HCT116 (cell line): ENCODE measurements around the gene SDK1. TPM values are rescaled to one million over a fixed set of nuclear protein-coding genes. Genes with fewer than 3 reads are reported as not detected.

ENCODE experiments used
- ATAC-seq: fragments of 200-7000 bp; cut with Tn5 transposase; 2 replicates; pipeline ENCODE4 v1.9.1; 2020; ENCODE audit warnings: mild to moderate bottlenecking, moderate library complexity
- BruUV-seq: library from RNA; stranded (reverse); fragments of 400-500 nt; replicated peaks from 2 replicates; lab custom pipeline; 2021; lab: Mats Ljungman, UMichigan
- CTCF ChIA-PET: fragments of 300-600 bp; sonication (Branson Sonifier 250); formaldehyde crosslinking; loops from one replicate; lab custom pipeline; 2021; ENCODE audit warnings: antibody characterized with exemption; lab: Charles Lee
- POLR2A ChIA-PET: fragments of 300-600, 350-600 bp; sonication (Branson Sonifier 250); formaldehyde crosslinking; loops from one replicate; lab custom pipeline; 2021; ENCODE audit warnings: antibody characterized with exemption; lab: Charles Lee
- RAD21 ChIA-PET, 2 experiments: fragments of 300-600 bp; sonication (Branson Sonifier 250); formaldehyde crosslinking; loops; one replicate each; lab custom pipeline; 2023; ENCODE audit warnings: low total read pairs in 2 of 2; ENCODE audit not compliant: uncharacterized antibody in 2 of 2, unreplicated experiment in 2 of 2, low non-redundant PET in 1 of 2; lab: Charles Lee
- DNase-seq: peaks from one replicate; pipeline ENCODE4 v3.0.0-alpha.2; 2010; ENCODE audit warnings: low read depth, low spot score
- H2AFZ ChIP-seq: fragments of 200-600 bp; shearing (Covaris generic), sonication (generic); 2 replicates; pipeline ENCODE4 v1.6.1; 2017; ENCODE audit warnings: low read depth, mixed run types, mixed read lengths, antibody characterized with exemption, low read length; ENCODE audit not compliant: poor library complexity, severe bottlenecking
- H3K27ac ChIP-seq: 2 replicates; pipeline ENCODE4 v1.5.1; 2012; ENCODE audit warnings: low read depth, low read length
- H3K27me3 ChIP-seq: fragments of 200-600 bp; sonication (generic); 2 replicates; pipeline ENCODE4 v1.6.1; 2016; ENCODE audit warnings: mixed run types, low read length, mixed read lengths; ENCODE audit not compliant: insufficient read depth
- H3K36me3 ChIP-seq, 2 experiments: fragments of 200-500 bp in 1 of 2; fragments of 200-600 bp in 1 of 2; sonication (Bioruptor generic) in 1 of 2; sonication (generic) in 1 of 2; 2 replicates each; pipeline versions ENCODE4 v1.5.1 to v1.6.1; 2014 to 2016; ENCODE audit warnings: low read length in 2 of 2, inconsistent platforms in 1 of 2, mixed read lengths in 1 of 2, mixed run types in 1 of 2; ENCODE audit not compliant: insufficient read depth in 2 of 2, control insufficient read depth in 1 of 2
- H3K4me1 ChIP-seq, 2 experiments: fragments of 200-600 bp in 1 of 2; sonication (generic) in 1 of 2; 2 replicates each; pipeline versions ENCODE4 v1.5.1 to v1.6.1; 2012 to 2017; ENCODE audit warnings: low read length in 2 of 2, inconsistent platforms in 1 of 2, mild to moderate bottlenecking in 1 of 2, mixed read lengths in 1 of 2, mixed run types in 1 of 2, moderate library complexity in 1 of 2; ENCODE audit not compliant: insufficient read depth in 2 of 2, control insufficient read depth in 1 of 2
- H3K4me2 ChIP-seq: fragments of 200-600 bp; sonication (generic); 2 replicates; pipeline ENCODE4 v1.6.1; 2017; ENCODE audit warnings: mixed run types, low read length, mixed read lengths
- H3K4me3 ChIP-seq, 2 experiments: fragments of 200-600 bp in 1 of 2; sonication (generic) in 1 of 2; replicated peaks in 1 of 2; 2 replicates each; pipeline ENCODE4 v1.5.1; 2011 to 2016; ENCODE audit warnings: low read length in 2 of 2, control low read depth in 1 of 2, low read depth in 1 of 2, mild to moderate bottlenecking in 1 of 2, mixed read lengths in 1 of 2, mixed run types in 1 of 2
- H3K79me2 ChIP-seq: fragments of 200-600 bp; sonication (generic); 2 replicates; pipeline ENCODE4 v1.6.1; 2017; ENCODE audit warnings: mild to moderate bottlenecking, mixed run types, low read length, moderate library complexity, mixed read lengths; ENCODE audit not compliant: insufficient read depth
- H3K9ac ChIP-seq: fragments of 200-600 bp; sonication (generic); 2 replicates; pipeline ENCODE4 v1.6.1; 2016; ENCODE audit warnings: low read length, mixed read lengths
- H3K9me2 ChIP-seq: fragments of 200-600 bp; sonication (generic), shearing (Covaris generic); 2 replicates; pipeline ENCODE4 v1.6.1; 2017; ENCODE audit warnings: mixed run types, mild to moderate bottlenecking, moderate library complexity; ENCODE audit not compliant: insufficient read depth
- H3K9me3 ChIP-seq, 2 experiments: fragments of 200-500 bp in 1 of 2; fragments of 200-600 bp in 1 of 2; sonication (Bioruptor generic) in 1 of 2; sonication (generic) in 1 of 2; 2 replicates each; pipeline ENCODE4 v1.6.1; 2014 to 2017; ENCODE audit warnings: low read length in 2 of 2, mixed read lengths in 2 of 2, inconsistent platforms in 1 of 2, low read depth in 1 of 2, mild to moderate bottlenecking in 1 of 2, mixed run types in 1 of 2, moderate library complexity in 1 of 2; ENCODE audit not compliant: control insufficient read depth in 1 of 2, insufficient read depth in 1 of 2
- H4K20me1 ChIP-seq: fragments of 200-600 bp; sonication (generic), shearing (Covaris generic); 2 replicates; pipeline ENCODE4 v1.6.1; 2017; ENCODE audit warnings: mixed run types, mild to moderate bottlenecking, moderate library complexity; ENCODE audit not compliant: insufficient read depth
- CBX3 ChIP-seq: IDR thresholded peaks from 2 replicates; pipeline ENCODE4 v1.6.1; 2012; ENCODE audit warnings: low read depth
- CEBPB ChIP-seq: IDR thresholded peaks from 2 replicates; pipeline ENCODE4 v1.6.1; 2012; ENCODE audit warnings: low read depth
- ELF1 ChIP-seq: IDR thresholded peaks from 2 replicates; pipeline ENCODE4 v1.6.1; 2012; ENCODE audit warnings: low read depth, borderline replicate concordance
- EZH2 ChIP-seq: fragments of 200-600 bp; sonication (generic); IDR thresholded peaks from 2 replicates; pipeline ENCODE4 v1.6.1; 2017; ENCODE audit warnings: antibody characterized with exemption, mixed run types
- EZH2phosphoT487 ChIP-seq: fragments of 200-600 bp; IDR thresholded peaks from 2 replicates; pipeline ENCODE4 v1.6.1; 2018; ENCODE audit warnings: antibody characterized with exemption, borderline replicate concordance
- FOSL1 ChIP-seq: IDR thresholded peaks from 2 replicates; pipeline ENCODE4 v1.6.1; 2012; ENCODE audit warnings: low read depth
- JUND ChIP-seq: IDR thresholded peaks from 2 replicates; pipeline ENCODE4 v1.6.1; 2012
- POLR2A ChIP-seq: IDR thresholded peaks from 2 replicates; pipeline ENCODE4 v1.7.0; 2011; ENCODE audit warnings: borderline replicate concordance; ENCODE audit not compliant: insufficient read depth, insufficient read length; ENCODE audit errors: extremely low read depth
- RAD21 ChIP-seq: IDR thresholded peaks from 2 replicates; pipeline ENCODE4 v1.6.1; 2012; ENCODE audit warnings: low read depth, mild to moderate bottlenecking
- SIN3A ChIP-seq: IDR thresholded peaks from 2 replicates; pipeline ENCODE4 v1.6.1; 2012; ENCODE audit warnings: low read depth
- SP1 ChIP-seq: IDR thresholded peaks from 2 replicates; pipeline ENCODE4 v1.6.1; 2012; ENCODE audit warnings: low read depth
- SRF ChIP-seq: IDR thresholded peaks from 2 replicates; pipeline ENCODE4 v1.6.1; 2012; ENCODE audit warnings: low read depth
- TCF7L2 ChIP-seq: IDR thresholded peaks from 2 replicates; pipeline ENCODE4 v1.7.0; 2011; ENCODE audit warnings: borderline replicate concordance, inconsistent platforms; ENCODE audit not compliant: insufficient read depth, insufficient read length; ENCODE audit errors: extremely low read depth
- YY1 ChIP-seq: IDR thresholded peaks from 2 replicates; pipeline ENCODE4 v1.6.1; 2011; ENCODE audit warnings: low read length, low read depth, moderate library complexity, mild to moderate bottlenecking; ENCODE audit not compliant: insufficient replicate concordance; ENCODE audit errors: extremely low read depth
- ZNF274 ChIP-seq: fragments of 200-500 bp; sonication (Bioruptor generic); IDR thresholded peaks from 2 replicates; pipeline ENCODE4 v1.6.1; 2014; ENCODE audit warnings: mild to moderate bottlenecking, low read depth, low read length, inconsistent platforms
- intact Hi-C: fragments of 100-400 bp; cut with micrococcal nuclease; formaldehyde crosslinking; loops from 2 replicates; pipeline ENCODE4 v1.10.0; 2022
- total RNA-seq: library from RNA; stranded (reverse); gene quantifications from one replicate; pipeline ENCODE4 v1.2.1, GENCODE V29; 2021; ENCODE audit not compliant: unreplicated experiment
- TF ChIP-seq, protein P1 (sequence below), 3 experiments: fragments of 200-600 bp in 1 of 3; sonication (generic) in 1 of 3; IDR thresholded peaks in 2 of 3; conservative IDR thresholded peaks in 1 of 3; 2 replicates each; pipeline ENCODE4 v1.5.1; 2012 to 2017; ENCODE audit warnings: low read depth in 2 of 3, low read length in 2 of 3, antibody characterized with exemption in 1 of 3, borderline replicate concordance in 1 of 3, control low read depth in 1 of 3, mild to moderate bottlenecking in 1 of 3, mixed read lengths in 1 of 3, mixed run types in 1 of 3, moderate library complexity in 1 of 3; ENCODE audit not compliant: insufficient read depth in 1 of 3
- TF ChIP-seq, protein P2 (sequence below): IDR thresholded peaks from 2 replicates; pipeline ENCODE4 v1.6.1; 2012; ENCODE audit warnings: low read depth

Gene SDK1
- total RNA-seq, 1 experiment from 2014 or later = 0.05 TPM

GRCh38 chr7:3575753-3576531 is 274.9 kb downstream of the SDK1 start:
- no peaks in the 10 kb centered on the region for H3K36me3 ChIP-seq
- intact Hi-C loops = no loop called here
- H3K9me3 ChIP-seq = peaks cover 0 to 4% of the 10 kb centered on the region in 2 experiments; a peak in 1 of 4 replicates
- no peaks in the 10 kb centered on the region for H3K79me2 ChIP-seq
- no peak overlapping the region for H2AFZ ChIP-seq
- ATAC-seq (no peak), DNase-seq (no peak)
- H3K27me3 ChIP-seq = no peaks in the 10 kb centered on the region
- no peak overlapping the region for H3K9ac ChIP-seq
- H3K4me3 ChIP-seq = no peak overlapping the region
- H3K4me1 ChIP-seq = no peaks in the 10 kb centered on the region
- H3K4me2 ChIP-seq = no peak overlapping the region
- ChIA-PET POLR2A (no interaction called here), RAD21 (no interaction called here), CTCF (no interaction called here)
- BruUV-seq = no TSS peak
- no peaks in the 10 kb centered on the region for H4K20me1 ChIP-seq
- no peak overlapping the region for H3K27ac ChIP-seq
- TF ChIP-seq SRF (no peak), ELF1 (no peak), JUND (no peak), RAD21 (no peak), TCF7L2 (no peak), CBX3 (no peak), YY1 (no peak), FOSL1 (no peak), SIN3A (no peak), ZNF274 (no peak), SP1 (no peak), CEBPB (no peak), EZH2 (no peak), POLR2A (no peak), EZH2phosphoT487 (no peak)
- TF ChIP-seq, protein P1, sequence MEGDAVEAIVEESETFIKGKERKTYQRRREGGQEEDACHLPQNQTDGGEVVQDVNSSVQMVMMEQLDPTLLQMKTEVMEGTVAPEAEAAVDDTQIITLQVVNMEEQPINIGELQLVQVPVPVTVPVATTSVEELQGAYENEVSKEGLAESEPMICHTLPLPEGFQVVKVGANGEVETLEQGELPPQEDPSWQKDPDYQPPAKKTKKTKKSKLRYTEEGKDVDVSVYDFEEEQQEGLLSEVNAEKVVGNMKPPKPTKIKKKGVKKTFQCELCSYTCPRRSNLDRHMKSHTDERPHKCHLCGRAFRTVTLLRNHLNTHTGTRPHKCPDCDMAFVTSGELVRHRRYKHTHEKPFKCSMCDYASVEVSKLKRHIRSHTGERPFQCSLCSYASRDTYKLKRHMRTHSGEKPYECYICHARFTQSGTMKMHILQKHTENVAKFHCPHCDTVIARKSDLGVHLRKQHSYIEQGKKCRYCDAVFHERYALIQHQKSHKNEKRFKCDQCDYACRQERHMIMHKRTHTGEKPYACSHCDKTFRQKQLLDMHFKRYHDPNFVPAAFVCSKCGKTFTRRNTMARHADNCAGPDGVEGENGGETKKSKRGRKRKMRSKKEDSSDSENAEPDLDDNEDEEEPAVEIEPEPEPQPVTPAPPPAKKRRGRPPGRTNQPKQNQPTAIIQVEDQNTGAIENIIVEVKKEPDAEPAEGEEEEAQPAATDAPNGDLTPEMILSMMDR (IDR thresholded peaks at IDR 0.05 in 2 of 3, conservative IDR thresholded peaks at IDR 0.05 in 1 of 3; ENCODE audit: borderline replicate concordance in 1 of 3, insufficient read depth in 1 of 3, low read depth in 2 of 3, low read length in 2 of 3) = no peak
- TF ChIP-seq, protein P2, sequence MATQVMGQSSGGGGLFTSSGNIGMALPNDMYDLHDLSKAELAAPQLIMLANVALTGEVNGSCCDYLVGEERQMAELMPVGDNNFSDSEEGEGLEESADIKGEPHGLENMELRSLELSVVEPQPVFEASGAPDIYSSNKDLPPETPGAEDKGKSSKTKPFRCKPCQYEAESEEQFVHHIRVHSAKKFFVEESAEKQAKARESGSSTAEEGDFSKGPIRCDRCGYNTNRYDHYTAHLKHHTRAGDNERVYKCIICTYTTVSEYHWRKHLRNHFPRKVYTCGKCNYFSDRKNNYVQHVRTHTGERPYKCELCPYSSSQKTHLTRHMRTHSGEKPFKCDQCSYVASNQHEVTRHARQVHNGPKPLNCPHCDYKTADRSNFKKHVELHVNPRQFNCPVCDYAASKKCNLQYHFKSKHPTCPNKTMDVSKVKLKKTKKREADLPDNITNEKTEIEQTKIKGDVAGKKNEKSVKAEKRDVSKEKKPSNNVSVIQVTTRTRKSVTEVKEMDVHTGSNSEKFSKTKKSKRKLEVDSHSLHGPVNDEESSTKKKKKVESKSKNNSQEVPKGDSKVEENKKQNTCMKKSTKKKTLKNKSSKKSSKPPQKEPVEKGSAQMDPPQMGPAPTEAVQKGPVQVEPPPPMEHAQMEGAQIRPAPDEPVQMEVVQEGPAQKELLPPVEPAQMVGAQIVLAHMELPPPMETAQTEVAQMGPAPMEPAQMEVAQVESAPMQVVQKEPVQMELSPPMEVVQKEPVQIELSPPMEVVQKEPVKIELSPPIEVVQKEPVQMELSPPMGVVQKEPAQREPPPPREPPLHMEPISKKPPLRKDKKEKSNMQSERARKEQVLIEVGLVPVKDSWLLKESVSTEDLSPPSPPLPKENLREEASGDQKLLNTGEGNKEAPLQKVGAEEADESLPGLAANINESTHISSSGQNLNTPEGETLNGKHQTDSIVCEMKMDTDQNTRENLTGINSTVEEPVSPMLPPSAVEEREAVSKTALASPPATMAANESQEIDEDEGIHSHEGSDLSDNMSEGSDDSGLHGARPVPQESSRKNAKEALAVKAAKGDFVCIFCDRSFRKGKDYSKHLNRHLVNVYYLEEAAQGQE = no peak
- no peaks in the 10 kb centered on the region for H3K9me2 ChIP-seq
